DMS153 (cell line): Measurements from ENCODE around the gene HTT-AS.

Experiments
- DNase-seq: peaks from one replicate; lab custom pipeline; 2025; lab: John Stamatoyannopoulos, UW

HTT-AS gene

DNA sequence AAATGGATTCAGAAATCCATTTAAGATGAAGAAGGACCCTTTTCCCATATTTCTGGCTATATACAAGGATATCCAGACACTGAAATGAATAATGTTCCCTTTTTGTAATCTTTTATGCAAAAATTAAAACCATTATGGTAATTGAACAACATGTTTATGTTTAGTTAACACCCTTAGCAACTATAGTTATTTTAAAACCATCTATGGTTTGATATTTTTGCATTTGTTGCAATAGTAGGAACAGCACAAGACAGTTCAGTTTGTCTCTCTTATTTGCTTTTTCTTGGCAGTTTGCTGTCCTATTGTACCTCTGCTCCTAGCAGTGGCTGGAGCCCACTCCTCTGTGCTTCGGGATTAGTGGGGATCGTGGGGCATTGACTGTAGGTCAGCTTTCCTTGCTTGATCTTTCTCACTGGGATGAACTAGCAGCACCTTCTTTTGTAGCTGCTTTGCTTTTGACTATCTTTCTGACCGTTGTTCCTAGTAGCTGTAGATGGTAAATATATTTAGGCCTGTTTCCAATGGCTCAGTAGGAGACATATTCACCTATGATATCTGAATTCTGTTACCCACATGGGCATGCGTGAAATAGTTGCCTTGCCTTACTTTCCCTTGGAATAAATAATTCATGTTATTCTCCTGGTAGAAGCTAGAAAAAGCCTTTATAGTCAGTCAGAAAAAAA lies 12.9 kb upstream of the HTT-AS start:
- DNase-seq: no peak

DNA sequence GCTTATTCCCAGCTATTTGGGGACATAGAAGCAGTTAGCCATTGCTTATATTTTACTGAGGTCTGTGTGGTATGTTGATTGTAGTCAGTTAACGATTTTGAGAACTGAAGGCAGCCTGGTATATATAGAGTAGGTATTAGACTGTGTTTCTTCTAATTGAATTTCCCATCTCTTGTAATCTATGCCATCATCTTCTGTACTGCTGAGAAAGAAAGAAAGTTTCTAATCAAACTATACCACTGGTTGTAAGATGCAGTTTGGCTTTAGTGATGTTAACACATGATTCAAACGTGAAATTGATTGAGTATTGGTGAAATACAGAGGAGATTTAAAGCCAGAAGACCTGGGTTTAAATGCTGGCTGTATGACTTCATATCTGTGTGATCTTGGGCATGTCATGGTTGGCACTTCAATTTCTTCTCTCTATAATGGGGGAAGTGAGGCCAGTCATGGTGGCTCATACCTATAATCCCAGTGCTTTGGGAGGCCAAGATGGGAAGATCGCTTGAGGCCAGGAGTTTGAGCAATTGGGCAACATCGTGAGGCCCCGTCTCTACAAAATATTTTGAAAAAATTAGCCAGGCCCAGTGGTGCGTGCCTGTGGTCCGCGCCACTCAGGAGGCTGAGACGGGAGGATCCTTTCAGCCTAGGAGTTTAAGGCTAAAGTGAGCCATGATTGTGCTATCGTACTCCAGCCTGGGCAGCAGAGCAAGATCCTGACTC lies 11.8 kb upstream of the HTT-AS start:
- DNase-seq: no peak

DNA sequence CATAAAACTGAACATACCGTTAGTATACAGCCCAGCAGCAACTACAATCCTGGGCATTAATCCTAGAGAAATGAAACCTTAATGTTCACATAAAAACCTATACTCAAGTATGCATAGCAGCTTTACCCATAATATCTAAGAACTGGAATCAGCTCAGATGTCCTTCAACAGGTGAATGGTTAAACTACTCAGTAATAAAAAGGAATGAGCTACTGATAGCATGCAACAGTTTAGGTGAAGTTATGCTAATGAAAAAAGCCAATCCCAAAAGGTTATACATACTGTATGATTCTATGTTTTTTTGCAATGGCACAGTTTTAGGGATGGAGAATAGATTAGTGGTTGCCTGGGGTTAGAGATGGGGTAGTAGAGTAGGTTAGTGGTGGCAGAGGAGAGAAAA lies 9.4 kb upstream of the HTT-AS start:
- no peak for DNase-seq

DNA sequence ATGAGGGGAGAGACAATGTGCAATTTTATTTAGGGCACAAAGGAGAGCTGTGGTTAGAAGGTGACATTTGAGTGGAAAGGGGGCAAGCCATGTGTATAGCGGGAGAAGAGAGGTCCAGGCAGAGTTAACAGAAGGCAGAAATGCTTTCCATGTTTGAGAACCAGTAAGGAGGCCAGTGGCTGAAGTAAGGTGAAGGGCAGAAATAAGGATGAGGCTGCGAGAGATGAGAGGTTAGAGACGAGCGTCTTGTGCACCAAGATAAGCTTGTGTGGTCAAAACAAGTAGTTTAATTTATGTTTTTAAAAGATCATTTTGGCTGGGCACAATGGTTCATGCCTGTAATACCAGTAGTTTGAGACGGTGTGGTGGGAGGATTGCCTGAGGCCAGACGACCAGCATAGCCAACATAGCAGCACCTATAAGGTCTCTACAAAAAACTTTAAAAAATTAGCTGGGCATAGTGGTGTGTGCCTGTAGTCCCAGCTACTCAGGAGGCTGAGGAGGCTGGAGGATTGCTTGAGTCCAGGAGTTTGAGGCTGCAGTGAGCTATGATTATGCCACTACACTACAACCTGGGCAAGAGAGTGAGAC lies 8.7 kb upstream of the HTT-AS start:
- DNase-seq: no peak

DNA sequence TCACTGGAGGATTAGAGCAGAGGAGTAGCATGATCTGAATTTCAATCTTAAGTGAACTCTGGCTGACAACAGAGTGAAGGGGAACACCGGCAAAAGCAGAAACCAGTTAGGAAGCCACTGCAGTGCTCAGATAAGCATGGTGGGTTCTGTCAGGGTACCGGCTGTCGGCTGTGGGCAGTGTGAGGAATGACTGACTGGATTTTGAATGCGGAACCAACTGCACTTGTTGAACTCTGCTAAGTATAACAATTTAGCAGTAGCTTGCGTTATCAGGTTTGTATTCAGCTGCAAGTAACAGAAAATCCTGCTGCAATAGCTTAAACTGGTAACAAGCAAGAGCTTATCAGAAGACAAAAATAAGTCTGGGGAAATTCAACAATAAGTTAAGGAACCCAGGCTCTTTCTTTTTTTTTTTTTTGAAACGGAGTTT lies 5.4 kb upstream of the HTT-AS start:
- no peak for DNase-seq

DNA sequence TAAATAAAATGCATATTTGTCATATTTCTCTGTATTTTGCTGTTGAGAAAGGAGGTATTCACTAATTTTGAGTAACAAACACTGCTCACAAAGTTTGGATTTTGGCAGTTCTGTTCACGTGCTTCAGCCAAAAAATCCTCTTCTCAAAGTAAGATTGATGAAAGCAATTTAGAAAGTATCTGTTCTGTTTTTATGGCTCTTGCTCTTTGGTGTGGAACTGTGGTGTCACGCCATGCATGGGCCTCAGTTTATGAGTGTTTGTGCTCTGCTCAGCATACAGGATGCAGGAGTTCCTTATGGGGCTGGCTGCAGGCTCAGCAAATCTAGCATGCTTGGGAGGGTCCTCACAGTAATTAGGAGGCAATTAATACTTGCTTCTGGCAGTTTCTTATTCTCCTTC lies 3.5 kb upstream of the HTT-AS start:
- DNase-seq: no peak

DNA sequence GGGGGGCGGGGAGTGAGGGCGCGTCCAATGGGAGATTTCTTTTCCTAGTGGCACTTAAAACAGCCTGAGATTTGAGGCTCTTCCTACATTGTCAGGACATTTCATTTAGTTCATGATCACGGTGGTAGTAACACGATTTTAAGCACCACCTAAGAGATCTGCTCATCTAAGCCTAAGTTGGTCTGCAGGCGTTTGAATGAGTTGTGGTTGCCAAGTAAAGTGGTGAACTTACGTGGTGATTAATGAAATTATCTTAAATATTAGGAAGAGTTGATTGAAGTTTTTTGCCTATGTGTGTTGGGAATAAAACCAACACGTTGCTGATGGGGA lies 1.3 kb upstream of the HTT-AS start:
- no peak for DNase-seq

DNA sequence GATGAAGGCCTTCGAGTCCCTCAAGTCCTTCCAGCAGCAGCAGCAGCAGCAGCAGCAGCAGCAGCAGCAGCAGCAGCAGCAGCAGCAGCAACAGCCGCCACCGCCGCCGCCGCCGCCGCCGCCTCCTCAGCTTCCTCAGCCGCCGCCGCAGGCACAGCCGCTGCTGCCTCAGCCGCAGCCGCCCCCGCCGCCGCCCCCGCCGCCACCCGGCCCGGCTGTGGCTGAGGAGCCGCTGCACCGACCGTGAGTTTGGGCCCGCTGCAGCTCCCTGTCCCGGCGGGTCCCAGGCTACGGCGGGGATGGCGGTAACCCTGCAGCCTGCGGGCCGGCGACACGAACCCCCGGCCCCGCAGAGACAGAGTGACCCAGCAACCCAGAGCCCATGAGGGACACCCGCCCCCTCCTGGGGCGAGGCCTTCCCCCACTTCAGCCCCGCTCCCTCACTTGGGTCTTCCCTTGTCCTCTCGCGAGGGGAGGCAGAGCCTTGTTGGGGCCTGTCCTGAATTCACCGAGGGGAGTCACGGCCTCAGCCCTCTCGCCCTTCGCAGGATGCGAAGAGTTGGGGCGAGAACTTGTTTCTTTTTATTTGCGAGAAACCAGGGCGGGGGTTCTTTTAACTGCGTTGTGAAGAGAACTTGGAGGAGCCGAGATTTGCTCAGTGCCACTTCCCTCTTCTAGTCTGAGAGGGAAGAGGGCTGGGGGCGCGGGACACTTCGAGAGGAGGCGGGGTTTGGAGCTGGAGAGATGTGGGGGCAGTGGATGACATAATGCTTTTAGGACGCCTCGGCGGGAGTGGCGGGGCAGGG lies 711 bp upstream of the HTT-AS start:
- DNase-seq: no peak

DNA sequence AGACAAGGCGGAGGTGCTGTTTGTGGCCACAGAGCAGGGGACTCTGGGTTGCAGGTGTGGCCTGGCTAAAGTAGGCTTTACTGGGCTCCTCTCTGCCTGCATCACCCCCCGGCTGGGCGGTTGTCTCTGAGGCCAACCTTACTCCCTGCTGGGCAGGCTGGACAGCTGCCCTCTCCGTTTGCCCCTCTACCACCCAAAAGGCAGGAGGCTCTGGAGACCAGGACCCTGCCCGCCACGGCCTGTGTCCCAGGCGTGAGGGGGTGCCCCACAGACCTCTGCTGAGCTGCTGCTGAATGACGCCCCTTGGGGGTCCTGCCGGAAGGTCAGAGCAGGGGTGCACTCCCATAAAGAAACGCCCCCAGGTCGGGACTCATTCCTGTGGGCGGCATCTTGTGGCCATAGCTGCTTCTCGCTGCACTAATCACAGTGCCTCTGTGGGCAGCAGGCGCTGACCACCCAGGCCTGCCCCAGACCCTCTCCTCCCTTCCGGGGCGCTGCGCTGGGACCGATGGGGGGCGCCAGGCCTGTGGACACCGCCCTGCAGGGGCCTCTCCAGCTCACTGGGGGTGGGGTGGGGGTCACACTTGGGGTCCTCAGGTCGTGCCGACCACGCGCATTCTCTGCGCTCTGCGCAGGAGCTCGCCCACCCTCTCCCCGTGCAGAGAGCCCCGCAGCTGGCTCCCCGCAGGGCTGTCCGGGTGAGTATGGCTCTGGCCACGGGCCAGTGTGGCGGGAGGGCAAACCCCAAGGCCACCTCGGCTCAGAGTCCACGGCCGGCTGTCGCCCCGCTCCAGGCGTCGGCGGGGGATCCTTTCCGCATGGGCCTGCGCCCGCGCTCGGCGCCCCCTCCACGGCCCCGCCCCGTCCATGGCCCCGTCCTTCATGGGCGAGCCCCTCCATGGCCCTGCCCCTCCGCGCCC lies 920 bp downstream of the HTT-AS start:
- no peak for DNase-seq

DNA sequence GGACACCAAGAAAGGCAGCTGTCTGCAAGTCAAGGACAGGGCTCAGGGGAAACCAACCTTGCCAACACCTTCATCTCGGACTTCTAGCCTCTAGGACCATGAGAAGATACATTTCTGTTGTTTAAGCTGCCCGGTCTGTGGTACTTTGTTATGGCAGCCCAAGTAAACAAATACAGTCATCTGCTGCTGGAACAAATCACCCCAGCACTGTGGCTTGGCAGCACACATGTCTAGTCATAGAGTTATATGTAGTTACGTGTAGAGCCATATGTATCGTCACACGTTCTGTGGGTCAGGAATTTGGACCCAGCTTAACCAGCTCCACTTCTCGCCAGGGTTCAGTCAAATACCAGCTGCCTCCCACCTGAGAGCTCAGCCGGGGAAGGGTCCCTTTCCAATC lies 2.5 kb downstream of the HTT-AS start:
- no peak for DNase-seq

DNA sequence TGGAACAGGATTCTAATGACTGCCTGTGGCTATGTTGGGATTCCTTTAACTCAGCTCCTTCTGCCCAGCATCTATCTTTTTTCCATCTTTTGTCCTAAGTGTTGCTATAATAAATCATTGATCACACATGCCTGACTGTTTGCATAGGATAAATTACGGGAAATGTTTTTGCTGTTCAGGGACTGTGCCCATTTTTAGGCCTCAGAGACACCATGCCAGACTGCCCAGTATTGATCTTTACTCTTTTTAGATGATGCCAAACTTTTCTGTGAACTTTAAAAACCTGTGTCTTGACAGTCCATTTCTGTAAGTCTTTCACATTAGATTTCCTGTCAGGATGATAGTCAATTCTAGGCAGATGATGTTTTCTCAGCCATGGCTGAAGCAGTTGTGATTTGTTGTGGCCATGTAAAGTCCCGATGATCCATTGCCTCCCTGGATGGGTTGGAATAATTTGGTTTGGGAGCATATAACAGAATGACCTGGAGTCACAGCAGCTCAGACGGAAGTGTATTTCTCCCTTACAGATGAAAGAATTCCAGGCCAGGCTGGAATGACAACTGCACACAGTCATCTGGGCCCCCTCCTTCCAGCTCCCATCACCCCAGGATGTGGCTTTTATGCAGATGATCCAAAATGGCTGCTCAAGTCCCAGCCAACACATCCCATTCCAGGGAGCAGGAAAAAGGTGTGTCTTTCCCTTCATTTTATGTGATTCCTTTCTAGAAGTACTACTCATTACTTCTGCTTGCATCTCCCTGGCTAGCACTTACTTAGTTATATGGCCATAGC lies 3.4 kb downstream of the HTT-AS start:
- no peak for DNase-seq

DNA sequence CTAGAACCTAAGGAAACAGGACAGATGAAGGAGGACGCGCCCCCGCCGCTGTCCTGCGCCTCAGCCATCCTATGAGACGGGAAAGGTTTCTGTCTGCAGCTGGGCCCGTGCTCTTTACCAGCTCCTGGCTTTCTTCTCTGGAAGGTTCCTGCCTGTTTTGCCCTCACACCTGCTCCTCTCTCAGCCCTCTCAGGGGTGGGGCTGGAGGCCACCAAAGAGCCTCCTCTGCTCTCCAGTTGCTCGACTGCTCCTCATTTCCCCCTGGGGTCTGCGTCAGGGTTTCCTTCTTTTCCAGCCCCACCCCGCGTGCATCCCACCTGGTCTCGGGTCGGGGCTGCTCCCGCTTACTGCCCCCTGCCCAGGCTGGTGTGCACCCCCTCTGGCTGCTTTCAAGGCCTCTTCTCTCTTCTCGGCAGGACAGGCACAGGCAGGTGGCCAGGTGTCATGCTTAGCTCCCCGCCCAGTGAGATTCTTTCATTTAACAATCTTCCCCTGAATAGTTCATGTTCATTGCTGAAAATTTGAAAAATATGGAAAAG lies 4.6 kb downstream of the HTT-AS start:
- no peak for DNase-seq

DNA sequence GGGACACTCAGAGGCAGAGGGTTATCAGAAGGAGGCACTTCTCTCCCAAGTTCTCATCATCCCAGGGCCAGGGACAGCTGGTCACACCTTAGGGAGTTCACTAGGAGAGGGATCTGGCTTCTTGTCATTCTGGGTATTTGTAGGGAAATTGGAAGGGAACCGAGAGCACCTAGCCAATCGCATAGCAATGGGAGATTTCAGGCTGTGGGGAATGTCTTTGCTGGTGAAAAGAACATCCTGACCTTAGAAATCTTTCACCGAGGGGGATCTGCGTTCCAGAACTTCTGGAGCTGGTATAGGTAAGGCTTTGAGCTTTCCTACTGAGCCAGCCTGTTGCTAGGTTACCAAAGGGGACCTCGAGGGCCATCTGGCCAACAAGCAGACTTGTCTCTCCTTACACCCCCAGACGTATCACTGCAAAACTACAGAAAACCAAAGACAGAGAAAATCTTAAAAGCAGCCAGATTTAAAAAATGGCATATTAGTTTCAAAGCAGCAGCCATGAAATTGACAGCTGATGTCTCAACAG lies 6.8 kb downstream of the HTT-AS start:
- no peak for DNase-seq

DNA sequence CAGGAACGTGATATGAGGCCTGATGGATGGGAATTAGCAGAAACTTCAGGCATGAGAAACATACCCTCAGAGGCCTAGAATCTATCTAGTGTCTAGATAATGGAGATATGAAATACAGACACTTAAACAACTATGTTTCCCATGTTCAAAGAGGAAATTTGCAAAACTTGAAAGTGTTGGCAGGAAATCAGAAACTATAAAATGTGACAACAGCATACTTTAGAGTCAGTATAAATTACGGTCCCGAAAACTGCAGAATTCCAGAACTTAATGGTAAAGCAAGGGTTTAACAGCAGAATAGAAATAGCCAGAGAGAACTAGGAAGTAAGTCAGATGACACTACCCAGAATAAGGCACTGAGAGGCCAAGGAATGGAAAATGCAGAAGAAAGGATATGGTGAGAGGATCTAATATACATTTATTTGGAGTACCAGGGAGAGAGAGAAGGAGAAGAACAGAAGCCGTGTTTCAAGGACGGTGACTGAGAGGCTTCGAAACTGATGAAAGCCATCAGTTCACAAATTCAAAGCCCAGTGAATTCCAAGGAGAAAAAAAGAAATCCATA lies 7.4 kb downstream of the HTT-AS start:
- no peak for DNase-seq

DNA sequence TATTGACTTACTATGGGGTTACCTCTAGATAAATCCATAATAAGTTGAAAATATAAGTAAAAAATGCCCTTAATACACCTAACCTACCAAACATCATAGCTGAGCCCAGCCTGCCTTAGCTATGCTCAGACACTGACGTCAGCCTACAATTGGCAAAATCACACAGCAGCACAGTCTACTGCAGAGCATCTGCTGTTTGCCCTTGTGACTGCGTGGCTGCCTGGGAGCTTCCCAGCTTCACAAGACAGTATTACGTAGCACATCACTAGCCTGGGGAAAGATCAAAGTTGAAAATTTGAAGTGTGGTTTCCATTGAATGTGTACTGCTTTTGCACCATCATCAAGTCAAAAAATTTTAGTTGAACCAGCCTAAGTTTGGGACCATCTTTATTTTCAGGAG lies 8.8 kb downstream of the HTT-AS start:
- no peak for DNase-seq

DNA sequence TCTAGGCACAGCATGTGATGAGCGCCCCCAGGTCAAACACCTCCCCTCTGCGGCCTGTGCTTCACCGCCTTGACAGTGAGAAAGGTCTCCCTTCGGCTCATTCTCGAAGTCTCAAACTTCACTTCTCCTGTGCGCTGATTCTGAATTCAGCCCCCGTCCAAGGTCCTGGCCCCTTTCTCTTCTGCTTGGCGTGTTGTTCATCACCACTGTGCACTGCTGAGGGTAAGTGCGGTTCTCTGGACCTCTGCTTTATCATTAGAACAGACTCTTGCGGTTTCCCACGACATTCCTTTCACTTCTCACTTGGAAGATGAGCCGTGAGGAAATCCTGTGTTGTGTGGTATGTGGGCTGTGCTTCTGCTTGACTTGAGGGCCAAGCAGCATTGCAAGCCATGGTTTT lies 11.9 kb downstream of the HTT-AS start:
- no peak for DNase-seq

DNA sequence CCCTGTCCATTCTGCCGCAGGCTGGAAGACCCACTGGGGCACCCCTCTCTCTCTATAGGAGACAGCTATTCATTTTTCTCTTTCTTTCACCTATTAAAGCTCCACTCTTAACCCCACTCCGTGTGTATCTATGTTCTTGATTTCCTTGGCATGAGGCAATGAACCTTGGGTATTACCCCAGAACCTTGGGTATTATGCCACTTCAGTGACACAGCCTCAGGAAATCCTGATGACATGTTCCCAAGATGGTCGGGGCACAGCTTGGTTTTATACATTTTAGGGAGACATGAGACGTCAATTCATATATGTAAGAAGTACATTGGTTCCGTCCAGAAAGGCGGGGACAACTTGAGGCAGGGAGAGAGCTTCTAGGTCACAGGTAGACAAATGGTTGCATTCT lies 13.4 kb downstream of the HTT-AS start:
- no peak for DNase-seq

DNA sequence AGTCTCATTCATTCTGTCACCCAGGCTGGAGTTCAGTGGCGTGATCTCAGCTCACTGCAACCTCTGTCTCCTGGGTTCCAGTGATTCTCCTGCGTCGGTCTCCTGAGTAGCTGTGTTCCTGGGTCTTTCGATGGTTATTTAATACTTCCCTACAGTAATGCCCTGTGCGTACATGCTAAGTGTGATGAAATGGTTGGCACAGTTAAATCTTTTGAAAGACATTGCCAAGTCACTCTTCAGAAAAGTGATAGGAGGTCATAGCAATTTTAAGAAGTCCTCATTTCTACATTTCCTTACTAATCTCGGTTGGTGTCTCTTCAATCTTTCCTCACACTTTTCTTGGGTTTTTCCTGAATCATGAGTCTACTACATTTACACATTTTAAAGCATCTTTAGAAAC lies 14.4 kb downstream of the HTT-AS start:
- no peak for DNase-seq

DNA sequence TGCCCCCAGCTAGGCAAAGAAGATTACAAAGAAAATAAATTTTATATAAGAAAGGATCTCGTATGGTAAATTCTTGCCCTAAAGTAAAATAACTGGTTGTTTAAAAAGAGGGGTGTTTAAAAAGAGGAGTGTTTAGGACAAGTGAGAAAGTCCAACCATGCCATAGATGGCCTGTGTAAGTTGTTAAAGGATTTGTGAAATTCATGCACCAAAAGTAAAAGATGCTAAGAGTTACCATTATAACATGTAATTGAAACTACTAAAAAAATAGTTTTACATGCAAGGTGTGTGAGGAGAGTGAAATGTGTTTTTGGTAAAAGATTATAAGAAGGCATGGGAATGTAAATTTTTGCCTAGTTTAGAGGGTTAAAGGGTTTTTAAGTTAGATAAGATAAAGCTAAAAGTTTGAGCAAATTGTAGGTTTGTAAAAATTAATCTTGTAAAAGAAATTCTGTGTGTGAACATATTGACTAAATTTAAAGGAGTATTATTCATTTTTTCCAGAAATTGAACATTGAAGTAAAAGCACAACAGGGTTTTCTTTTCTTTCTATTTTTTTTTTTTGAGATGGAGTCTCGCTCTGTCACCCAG lies 20.1 kb downstream of the HTT-AS start:
- no peak for DNase-seq
